SK-N-SH (cell line): Measurements from ENCODE around the gene TBC1D2B. TPM values are rescaled to one million over a fixed set of nuclear protein-coding genes. Genes with fewer than 3 reads are reported as not detected.

Experiments
- CTCF ChIA-PET: fragments of 300-600, 350-600 bp; formaldehyde crosslinking; extraction: SDS; loops from one replicate; lab custom pipeline; 2021; lab: Yijun Ruan, JAX
- POLR2A ChIA-PET: fragments of 350-600 bp; sonication (Branson Sonifier 250); formaldehyde crosslinking; extraction: SDS; loops from one replicate; lab custom pipeline; 2020; ENCODE audit warnings: antibody characterized with exemption, inconsistent platforms; lab: Yijun Ruan, JAX
- DNase-seq: peaks from one replicate; pipeline ENCODE4 v3.0.0; 2012
- H2AFZ ChIP-seq: fragments of 200-600 bp; sonication (generic); 2 replicates; pipeline ENCODE4 v1.8.1; 2016; ENCODE audit warnings: antibody characterized with exemption, mild to moderate bottlenecking, low read depth
- H3F3A ChIP-seq: fragments of 200-600 bp; sonication (generic); replicated peaks from 2 replicates; pipeline ENCODE3; 2016; ENCODE audit warnings: antibody characterized with exemption, mild to moderate bottlenecking; ENCODE audit not compliant: insufficient read depth
- H3K27ac ChIP-seq, 2 experiments: fragments of 200-500 bp in 1 of 2; fragments of 200-600 bp in 1 of 2; sonication (Bioruptor generic) in 1 of 2; sonication (generic), shearing (Covaris generic) in 1 of 2; 2 replicates each; pipeline versions ENCODE4 v1.5.1 to v1.6.1; 2014 to 2016; ENCODE audit warnings: low read depth in 2 of 2, inconsistent platforms in 1 of 2, low read length in 1 of 2, mild to moderate bottlenecking in 1 of 2, mixed read lengths in 1 of 2
- H3K27me3 ChIP-seq: fragments of 200-600 bp; sonication (generic), shearing (Covaris generic); 2 replicates; pipeline ENCODE4 v1.6.1; 2016; ENCODE audit warnings: mixed run types; ENCODE audit not compliant: insufficient read depth
- H3K36me3 ChIP-seq, 2 experiments: fragments of 200-500 bp in 1 of 2; fragments of 200-600 bp in 1 of 2; sonication (Bioruptor generic) in 1 of 2; sonication (generic) in 1 of 2; replicated peaks in 1 of 2; 2 replicates each; pipeline versions ENCODE3 to v1.5.1; 2014 to 2016; ENCODE audit warnings: low read length in 1 of 2, mild to moderate bottlenecking in 1 of 2; ENCODE audit not compliant: insufficient read depth in 2 of 2, control insufficient read depth in 1 of 2
- H3K4me1 ChIP-seq, 2 experiments: fragments of 200-500 bp in 1 of 2; fragments of 200-600 bp in 1 of 2; sonication (Bioruptor generic) in 1 of 2; sonication (generic), shearing (Covaris generic) in 1 of 2; 2 replicates each; pipeline versions ENCODE4 v1.5.1 to v1.6.1; 2014 to 2016; ENCODE audit warnings: low read depth in 1 of 2, low read length in 1 of 2, mixed run types in 1 of 2; ENCODE audit not compliant: insufficient read depth in 2 of 2, control insufficient read depth in 1 of 2
- H3K4me2 ChIP-seq: fragments of 200-600 bp; sonication (generic), shearing (Covaris generic); 2 replicates; pipeline ENCODE4 v1.6.1; 2017; ENCODE audit warnings: mixed run types
- H3K4me3 ChIP-seq, 2 experiments: fragments of 200-500 bp in 1 of 2; fragments of 200-600 bp in 1 of 2; sonication (Bioruptor generic) in 1 of 2; sonication (generic), shearing (Covaris generic) in 1 of 2; 2 replicates each; pipeline versions ENCODE4 v1.5.1 to v1.8.1; 2014 to 2016; ENCODE audit warnings: low read depth in 2 of 2, inconsistent platforms in 1 of 2, low read length in 1 of 2, mild to moderate bottlenecking in 1 of 2, mixed read lengths in 1 of 2, moderate library complexity in 1 of 2
- H3K79me2 ChIP-seq: fragments of 200-600 bp; sonication (generic); 2 replicates; pipeline ENCODE4 v1.8.1; 2017; ENCODE audit warnings: mild to moderate bottlenecking; ENCODE audit not compliant: insufficient read depth
- H3K9ac ChIP-seq: fragments of 200-600 bp; sonication (generic); 2 replicates; pipeline ENCODE4 v1.6.1; 2017; ENCODE audit warnings: mixed run types
- H3K9me2 ChIP-seq: fragments of 200-600 bp; sonication (generic); 2 replicates; pipeline ENCODE4 v1.6.1; 2017; ENCODE audit warnings: mixed run types
- H3K9me3 ChIP-seq: fragments of 200-600 bp; sonication (generic); 2 replicates; pipeline ENCODE4 v1.6.1; 2017; ENCODE audit warnings: mixed run types, mild to moderate bottlenecking, moderate library complexity
- H4K20me1 ChIP-seq: fragments of 200-600 bp; sonication (generic); 2 replicates; pipeline ENCODE4 v1.6.1; 2017; ENCODE audit warnings: mild to moderate bottlenecking, mixed run types; ENCODE audit not compliant: insufficient read depth
- ELF1 ChIP-seq: IDR thresholded peaks from 2 replicates; pipeline ENCODE4 v1.4.0; 2012
- EP300 ChIP-seq, 2 experiments: IDR thresholded peaks; 2 replicates each; pipeline versions ENCODE4 v1.4.0 to v1.6.1; 2012; ENCODE audit warnings: borderline replicate concordance in 1 of 2, low read depth in 1 of 2, low read length in 1 of 2
- FOSL2 ChIP-seq: IDR thresholded peaks from 2 replicates; pipeline ENCODE4 v1.4.0; 2012; ENCODE audit warnings: low read depth, mild to moderate bottlenecking, moderate library complexity, borderline replicate concordance
- GATA2 ChIP-seq: sonication (generic); formaldehyde crosslinking; IDR thresholded peaks from 2 replicates; pipeline ENCODE4 v1.5.0; 2020; ENCODE audit warnings: mild to moderate bottlenecking, missing genetic modification reagents
- MAX ChIP-seq: IDR thresholded peaks from 2 replicates; pipeline ENCODE4 v1.4.0; 2012; ENCODE audit warnings: low read depth
- NFIC ChIP-seq: IDR thresholded peaks from 2 replicates; pipeline ENCODE4 v1.4.0; 2012; ENCODE audit warnings: borderline replicate concordance
- NRF1 ChIP-seq: IDR thresholded peaks from 2 replicates; pipeline ENCODE4 v1.6.1; 2012; ENCODE audit warnings: low read depth, mild to moderate bottlenecking, low read length
- RAD21 ChIP-seq: IDR thresholded peaks from 2 replicates; pipeline ENCODE4 v1.6.1; 2012; ENCODE audit warnings: mild to moderate bottlenecking, low read length
- RXRA ChIP-seq: IDR thresholded peaks from 2 replicates; pipeline ENCODE4 v1.4.0; 2012; ENCODE audit warnings: low read depth, mild to moderate bottlenecking, borderline replicate concordance
- TAF1 ChIP-seq: IDR thresholded peaks from 2 replicates; pipeline ENCODE4 v1.6.1; 2012; ENCODE audit warnings: low read depth, mild to moderate bottlenecking, low read length, moderate library complexity, borderline replicate concordance
- ZBTB33 ChIP-seq: IDR thresholded peaks from 2 replicates; pipeline ENCODE4 v1.4.0; 2012; ENCODE audit warnings: low read depth, borderline replicate concordance
- WGBS: methylation state at CpG from one replicate; pipeline ENCODE4 v1.1.6; 2017; ENCODE audit warnings: low lambda C conversion rate; 5-methylcytosine and 5-hydroxymethylcytosine counted together
- polyA plus RNA-seq, 3 experiments: library from polyadenylated mRNA; depleted of rRNA; stranded (reverse); fragments of >200 nt; gene quantifications; 2 replicates each; pipeline ENCODE4 v1.2.3, GENCODE V29; 2012

The TBC1D2B gene
- polyA plus RNA-seq, 1 of the 3 experiments (the other 2 are of a cell fraction) = 19.0 TPM

GRCh38 chr15:78010067-78010466 is 67.4 kb downstream of the TBC1D2B start:
- 93% methylated on average over 4 of the region's 4 CpGs for WGBS
- H3K36me3 ChIP-seq = peaks cover 23 to 43% of the 10 kb centered on the region in 2 experiments

GRCh38 chr15:78007964-78008886 is 69.3 kb downstream of the TBC1D2B start:
- no peak overlapping the region for H2AFZ ChIP-seq
- H3K4me2 ChIP-seq = no peak overlapping the region
- peaks cover 6% of the 10 kb centered on the region; the same call in 1 of the 2 replicates for H3K79me2 ChIP-seq
- ChIA-PET CTCF (interaction anchor here (0.7 to 1.7 kb wide), 2 partner anchors 15 to 100 kb away, joined by 3 to 6 read pairs; no protein-coding TSS in a partner anchor), POLR2A (no interaction called here)
- peaks cover 18 to 50% of the 10 kb centered on the region in 2 experiments; a peak in 3 of 4 replicates for H3K4me1 ChIP-seq
- 56% methylated on average over 13 of the region's 17 CpGs for WGBS
- peaks cover 15 to 38% of the 10 kb centered on the region in 2 experiments for H3K36me3 ChIP-seq
- H4K20me1 ChIP-seq = peaks cover 46% of the 10 kb centered on the region
- H3K9me3 ChIP-seq = no peaks in the 10 kb centered on the region
- H3K9me2 ChIP-seq = no peaks in the 10 kb centered on the region
- H3F3A ChIP-seq = peaks cover 12% of the 10 kb centered on the region
- peak overlapping the region in 1 of 2 experiments; percentile 5; a peak in 1 of 4 replicates for H3K27ac ChIP-seq
- no peaks in the 10 kb centered on the region for H3K27me3 ChIP-seq
- H3K4me3 ChIP-seq = no peak overlapping the region
- H3K9ac ChIP-seq = no peak overlapping the region
- no peak for DNase-seq
- no peak for TF ChIP-seq ELF1
- TF ChIP-seq MAX = peak; percentile 51; the same call in 1 of the 2 replicates
- TF ChIP-seq GATA2 (CRISPR knock-in tag) = no peak
- no peak for TF ChIP-seq EP300 (IDR thresholded peaks at IDR 0.05; ENCODE audit: borderline replicate concordance in 1 of 2, low read depth in 1 of 2, low read length in 1 of 2)
- TF ChIP-seq ZBTB33 = no peak
- TF ChIP-seq NRF1 = no peak
- no peak for TF ChIP-seq TAF1
- peak; percentile 83; the same call in 1 of the 2 replicates for TF ChIP-seq NFIC
- no peak for TF ChIP-seq RAD21
- TF ChIP-seq FOSL2 = peak; percentile 55; the same call in 1 of the 2 replicates
- TF ChIP-seq RXRA = no peak

More at GRCh38 chr15:78010067-78010466, 67.4 kb downstream of the TBC1D2B start:
- Histone ChIP-seq H3K4me1 (peaks cover 12 to 32% of the 10 kb centered on the region in 2 experiments; a peak in 2 of 4 replicates), H3K4me3 (no peak overlapping the region), H3K27me3 (no peaks in the 10 kb centered on the region), H3K79me2 (0 out of 2 replicates have a peak, but pooled peaks cover 3% of the 10 kb centered on the region), H3K9me2 (no peaks in the 10 kb centered on the region), H2AFZ (no peak overlapping the region), H3F3A (peaks cover 11% of the 10 kb centered on the region), H4K20me1 (peaks cover 37% of the 10 kb centered on the region), H3K27ac (no peak overlapping the region), H3K4me2 (no peak overlapping the region), H3K9ac (no peak overlapping the region), H3K9me3 (no peaks in the 10 kb centered on the region)
- no peak for DNase-seq
- POLR2A ChIA-PET = no interaction called here
- TF ChIP-seq RXRA (no peak), ZBTB33 (no peak), MAX (no peak)
- CTCF ChIA-PET = interaction anchor here (1.6 to 1.9 kb wide), 2 partner anchors 8 to 98 kb away, joined by 3 to 8 read pairs; no protein-coding TSS in a partner anchor
